K562 (cell line): ENCODE data around the gene ZNF358.
A peak's percentile ranks its signal among the peaks of the same experiment; 100 is the strongest.

ENCODE experiments used
- ATF3 ChIP-seq, 2 experiments: fragments of 450-650 bp in 1 of 2; sonication (generic) in 1 of 2; formaldehyde crosslinking in 1 of 2; IDR thresholded peaks in 1 of 2; conservative IDR thresholded peaks in 1 of 2; 2 replicates each; pipeline versions ENCODE4 v1.6.1 to v1.8.1; 2016 to 2023; ENCODE audit warnings: mild to moderate bottlenecking in 2 of 2, moderate library complexity in 2 of 2, inconsistent platforms in 1 of 2, missing genetic modification reagents in 1 of 2
- CHD4 ChIP-seq: fragments of 200-600 bp; sonication (generic); IDR thresholded peaks from 3 replicates; pipeline ENCODE4 v1.6.1; 2012; ENCODE audit warnings: low read depth, mild to moderate bottlenecking, mixed read lengths, low read length, inconsistent platforms; ENCODE audit not compliant: insufficient read depth, insufficient replicate concordance, poor library complexity, severe bottlenecking
- EZH2 ChIP-seq: IDR thresholded peaks from 2 replicates; pipeline ENCODE4 v1.6.1; 2012; ENCODE audit warnings: low read depth, mild to moderate bottlenecking, inconsistent platforms, low read length, borderline replicate concordance
- POLR2A ChIP-seq: fragments of 450-650 bp; conservative IDR thresholded peaks from 2 replicates; pipeline ENCODE4 v1.6.1; 2016
- PRMT5 ChIP-seq: sonication (generic); formaldehyde crosslinking; IDR thresholded peaks from 2 replicates; pipeline ENCODE4 v1.5.0; 2020; ENCODE audit warnings: missing genetic modification reagents
- PYGO2 ChIP-seq: fragments of 450-650 bp; IDR thresholded peaks from 2 replicates; pipeline ENCODE4 v1.6.1; 2016; ENCODE audit warnings: mild to moderate bottlenecking, missing genetic modification characterization, moderate library complexity, missing compliant biosample characterization
- SMAD3 ChIP-seq: fragments of 450-650 bp; formaldehyde crosslinking; conservative IDR thresholded peaks from 2 replicates; pipeline ENCODE4 v1.4.0; 2020; ENCODE audit warnings: mild to moderate bottlenecking
- SP1 ChIP-seq: sonication (generic); formaldehyde crosslinking; IDR thresholded peaks from 2 replicates; pipeline ENCODE4 v1.8.1; 2022; ENCODE audit warnings: mild to moderate bottlenecking, missing genetic modification reagents
- ZBTB26 ChIP-seq: fragments of 450-650 bp; formaldehyde crosslinking; IDR thresholded peaks from 2 replicates; pipeline ENCODE4 v1.4.0; 2022; ENCODE audit warnings: missing genetic modification characterization
- ZNF561 ChIP-seq: fragments of 450-650 bp; formaldehyde crosslinking; conservative IDR thresholded peaks from 2 replicates; pipeline ENCODE4 v1.4.0; 2020; ENCODE audit warnings: mild to moderate bottlenecking, moderate library complexity
- TF ChIP-seq, protein P1 (sequence below), 3 experiments: IDR thresholded peaks in 2 of 3; conservative IDR thresholded peaks in 1 of 3; 2 replicates each; pipeline ENCODE4 v1.5.1; 2011 to 2012; ENCODE audit warnings: low read length in 3 of 3, mild to moderate bottlenecking in 3 of 3, control low read depth in 2 of 3, improper control_type of control experiment in 1 of 3, inconsistent platforms in 1 of 3, low read depth in 1 of 3, mixed read lengths in 1 of 3, moderate library complexity in 1 of 3; ENCODE audit not compliant: insufficient read depth in 2 of 3
- TF ChIP-seq, protein P2 (sequence below): IDR thresholded peaks from 2 replicates; pipeline ENCODE4 v1.6.1; 2016; ENCODE audit warnings: missing genetic modification characterization, missing compliant biosample characterization
- TF ChIP-seq, protein P3 (sequence below): fragments of 200-800 bp; sonication (Bioruptor generic); IDR thresholded peaks from 2 replicates; pipeline ENCODE4 v1.6.1; 2017; ENCODE audit warnings: missing genetic modification characterization, missing compliant biosample characterization
- TF ChIP-seq, protein P4 (sequence below): sonication (generic); formaldehyde crosslinking; IDR thresholded peaks from 2 replicates; pipeline ENCODE4 v1.9.0; 2022; ENCODE audit warnings: mild to moderate bottlenecking, missing genetic modification reagents

- TF ChIP-seq EZH2 = no peak
- no peak for TF ChIP-seq SP1 (CRISPR knock-in tag)
- no peak for TF ChIP-seq PRMT5 (CRISPR knock-in tag)
- no peak for TF ChIP-seq CHD4
- no peak for TF ChIP-seq PYGO2 (tag)
- TF ChIP-seq, protein P1, sequence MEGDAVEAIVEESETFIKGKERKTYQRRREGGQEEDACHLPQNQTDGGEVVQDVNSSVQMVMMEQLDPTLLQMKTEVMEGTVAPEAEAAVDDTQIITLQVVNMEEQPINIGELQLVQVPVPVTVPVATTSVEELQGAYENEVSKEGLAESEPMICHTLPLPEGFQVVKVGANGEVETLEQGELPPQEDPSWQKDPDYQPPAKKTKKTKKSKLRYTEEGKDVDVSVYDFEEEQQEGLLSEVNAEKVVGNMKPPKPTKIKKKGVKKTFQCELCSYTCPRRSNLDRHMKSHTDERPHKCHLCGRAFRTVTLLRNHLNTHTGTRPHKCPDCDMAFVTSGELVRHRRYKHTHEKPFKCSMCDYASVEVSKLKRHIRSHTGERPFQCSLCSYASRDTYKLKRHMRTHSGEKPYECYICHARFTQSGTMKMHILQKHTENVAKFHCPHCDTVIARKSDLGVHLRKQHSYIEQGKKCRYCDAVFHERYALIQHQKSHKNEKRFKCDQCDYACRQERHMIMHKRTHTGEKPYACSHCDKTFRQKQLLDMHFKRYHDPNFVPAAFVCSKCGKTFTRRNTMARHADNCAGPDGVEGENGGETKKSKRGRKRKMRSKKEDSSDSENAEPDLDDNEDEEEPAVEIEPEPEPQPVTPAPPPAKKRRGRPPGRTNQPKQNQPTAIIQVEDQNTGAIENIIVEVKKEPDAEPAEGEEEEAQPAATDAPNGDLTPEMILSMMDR (IDR thresholded peaks at IDR 0.05 in 2 of 3, conservative IDR thresholded peaks at IDR 0.05 in 1 of 3; ENCODE audit: insufficient read depth in 2 of 3, low read depth in 1 of 3, low read length in 3 of 3) = peak in 1 of 3 experiments; percentile 2; a peak in 1 of 6 replicates
- TF ChIP-seq, protein P2, sequence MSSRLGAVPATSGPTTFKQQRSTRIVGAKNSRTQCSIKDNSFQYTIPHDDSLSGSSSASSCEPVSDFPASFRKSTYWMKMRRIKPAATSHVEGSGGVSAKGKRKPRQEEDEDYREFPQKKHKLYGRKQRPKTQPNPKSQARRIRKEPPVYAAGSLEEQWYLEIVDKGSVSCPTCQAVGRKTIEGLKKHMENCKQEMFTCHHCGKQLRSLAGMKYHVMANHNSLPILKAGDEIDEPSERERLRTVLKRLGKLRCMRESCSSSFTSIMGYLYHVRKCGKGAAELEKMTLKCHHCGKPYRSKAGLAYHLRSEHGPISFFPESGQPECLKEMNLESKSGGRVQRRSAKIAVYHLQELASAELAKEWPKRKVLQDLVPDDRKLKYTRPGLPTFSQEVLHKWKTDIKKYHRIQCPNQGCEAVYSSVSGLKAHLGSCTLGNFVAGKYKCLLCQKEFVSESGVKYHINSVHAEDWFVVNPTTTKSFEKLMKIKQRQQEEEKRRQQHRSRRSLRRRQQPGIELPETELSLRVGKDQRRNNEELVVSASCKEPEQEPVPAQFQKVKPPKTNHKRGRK (tag) = no peak
- TF ChIP-seq, protein P3, sequence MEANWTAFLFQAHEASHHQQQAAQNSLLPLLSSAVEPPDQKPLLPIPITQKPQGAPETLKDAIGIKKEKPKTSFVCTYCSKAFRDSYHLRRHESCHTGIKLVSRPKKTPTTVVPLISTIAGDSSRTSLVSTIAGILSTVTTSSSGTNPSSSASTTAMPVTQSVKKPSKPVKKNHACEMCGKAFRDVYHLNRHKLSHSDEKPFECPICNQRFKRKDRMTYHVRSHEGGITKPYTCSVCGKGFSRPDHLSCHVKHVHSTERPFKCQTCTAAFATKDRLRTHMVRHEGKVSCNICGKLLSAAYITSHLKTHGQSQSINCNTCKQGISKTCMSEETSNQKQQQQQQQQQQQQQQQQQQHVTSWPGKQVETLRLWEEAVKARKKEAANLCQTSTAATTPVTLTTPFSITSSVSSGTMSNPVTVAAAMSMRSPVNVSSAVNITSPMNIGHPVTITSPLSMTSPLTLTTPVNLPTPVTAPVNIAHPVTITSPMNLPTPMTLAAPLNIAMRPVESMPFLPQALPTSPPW (CRISPR knock-in tag) = peak; percentile 59
- TF ChIP-seq ATF3 (IDR thresholded peaks at IDR 0.05) = no peak
- TF ChIP-seq ATF3 (CRISPR knock-in tag; conservative IDR thresholded peaks at IDR 0.05) = no peak
- TF ChIP-seq ZBTB26 (CRISPR knock-in tag) = no peak
- TF ChIP-seq SMAD3 = no peak
- TF ChIP-seq POLR2A = no peak
- no peak for TF ChIP-seq ZNF561 (CRISPR knock-in tag)
- TF ChIP-seq, protein P4, sequence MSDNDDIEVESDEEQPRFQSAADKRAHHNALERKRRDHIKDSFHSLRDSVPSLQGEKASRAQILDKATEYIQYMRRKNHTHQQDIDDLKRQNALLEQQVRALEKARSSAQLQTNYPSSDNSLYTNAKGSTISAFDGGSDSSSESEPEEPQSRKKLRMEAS (CRISPR knock-in tag) = no peak
Observed at GRCh38 chr19:7550987-7551761, 35.3 kb downstream of the ZNF358 start.
